ENCODE results near the gene TMEM256. TPM values are rescaled to one million over a fixed set of nuclear protein-coding genes. Genes with fewer than 3 reads are reported as not detected.

The TMEM256 gene
- total RNA-seq, 3 donors from 2014 or later: 51.9 to 85.1 (median 64.9) TPM

- peak in 1 of 3 donors; percentile 40 for DNase-seq
- Histone ChIP-seq H3K4me3 (no peak overlapping the region), H3K4me1 (ENCODE audit: low read depth) (peaks cover 8% of the 10 kb centered on the region), H3K9me3 (no peaks in the 10 kb centered on the region), H3K36me3 (ENCODE audit: low read depth) (no peaks in the 10 kb centered on the region)
- TF ChIP-seq, protein P1, sequence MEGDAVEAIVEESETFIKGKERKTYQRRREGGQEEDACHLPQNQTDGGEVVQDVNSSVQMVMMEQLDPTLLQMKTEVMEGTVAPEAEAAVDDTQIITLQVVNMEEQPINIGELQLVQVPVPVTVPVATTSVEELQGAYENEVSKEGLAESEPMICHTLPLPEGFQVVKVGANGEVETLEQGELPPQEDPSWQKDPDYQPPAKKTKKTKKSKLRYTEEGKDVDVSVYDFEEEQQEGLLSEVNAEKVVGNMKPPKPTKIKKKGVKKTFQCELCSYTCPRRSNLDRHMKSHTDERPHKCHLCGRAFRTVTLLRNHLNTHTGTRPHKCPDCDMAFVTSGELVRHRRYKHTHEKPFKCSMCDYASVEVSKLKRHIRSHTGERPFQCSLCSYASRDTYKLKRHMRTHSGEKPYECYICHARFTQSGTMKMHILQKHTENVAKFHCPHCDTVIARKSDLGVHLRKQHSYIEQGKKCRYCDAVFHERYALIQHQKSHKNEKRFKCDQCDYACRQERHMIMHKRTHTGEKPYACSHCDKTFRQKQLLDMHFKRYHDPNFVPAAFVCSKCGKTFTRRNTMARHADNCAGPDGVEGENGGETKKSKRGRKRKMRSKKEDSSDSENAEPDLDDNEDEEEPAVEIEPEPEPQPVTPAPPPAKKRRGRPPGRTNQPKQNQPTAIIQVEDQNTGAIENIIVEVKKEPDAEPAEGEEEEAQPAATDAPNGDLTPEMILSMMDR (IDR thresholded peaks at IDR 0.05): no peak
- ATAC-seq: no peak
- intact Hi-C loops (cut with DNase I, micrococcal nuclease): no loop called here
Measured at GRCh38 chr17:7392696-7393612, 10.9 kb downstream of the TMEM256 start.

GRCh38 chr17:7391307-7391706 lies 12.6 kb downstream of the TMEM256 start:
- DNase-seq (no peak), ATAC-seq (no peak)
- Histone ChIP-seq H3K36me3 (ENCODE audit: low read depth) (no peaks in the 10 kb centered on the region), H3K4me3 (no peak overlapping the region), H3K9me3 (no peaks in the 10 kb centered on the region), H3K4me1 (ENCODE audit: low read depth) (peaks cover 8% of the 10 kb centered on the region)
- intact Hi-C loops (cut with DNase I, micrococcal nuclease): no loop called here
- TF ChIP-seq, protein P1 (IDR thresholded peaks at IDR 0.05): no peak

DNA sequence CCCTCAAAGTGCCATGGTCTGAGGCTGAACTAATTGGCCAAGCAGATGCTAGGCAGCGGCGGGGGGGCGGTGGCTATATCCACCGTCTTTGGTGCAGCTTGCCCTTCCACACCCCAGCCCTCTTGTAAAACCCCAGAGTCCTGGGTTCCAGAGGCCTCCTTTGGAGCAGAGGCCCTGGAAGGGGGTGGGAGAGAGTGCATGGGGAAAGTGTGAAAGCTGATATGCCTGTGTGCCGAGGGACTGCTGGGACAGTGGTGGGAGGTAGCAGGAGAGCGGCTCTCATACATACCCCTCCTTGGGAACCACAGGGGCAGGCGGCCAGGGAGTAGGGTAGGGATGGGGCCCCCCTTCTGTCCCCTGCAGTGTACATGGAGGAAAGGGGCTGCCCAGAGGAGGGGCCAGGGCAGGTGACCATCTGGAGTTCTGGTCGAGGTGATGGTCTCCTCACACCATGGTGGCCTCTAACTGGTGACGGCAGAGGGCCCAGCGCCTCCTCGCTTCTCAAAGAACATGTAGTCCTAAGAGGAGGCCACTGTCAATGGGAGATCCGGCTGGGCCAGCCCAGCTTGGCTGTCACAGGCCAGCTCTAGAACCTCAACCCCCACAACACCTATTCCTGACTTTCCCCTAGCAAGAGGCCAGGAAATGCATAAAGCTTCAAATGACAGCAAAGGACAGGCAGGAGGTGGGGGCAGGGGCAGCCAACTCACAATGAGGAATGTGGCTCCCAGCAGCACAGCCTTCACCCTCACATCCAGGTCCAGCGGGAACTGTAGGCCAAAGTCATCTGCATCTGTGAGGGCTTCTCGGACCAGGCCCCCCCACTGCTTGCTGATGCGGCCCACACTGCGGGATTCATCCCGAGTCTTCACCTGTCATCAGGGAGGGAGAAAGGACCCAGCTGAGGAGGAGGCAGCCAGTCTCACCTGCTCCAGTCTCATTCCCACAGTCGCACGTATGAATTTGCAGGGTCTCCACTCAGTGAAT lies 13.7 kb downstream of the TMEM256 start:
- TF ChIP-seq, protein P1 (IDR thresholded peaks at IDR 0.05): no peak
- no peak for DNase-seq
- Histone ChIP-seq H3K4me1 (ENCODE audit: low read depth) (peaks cover 8% of the 10 kb centered on the region), H3K9me3 (no peaks in the 10 kb centered on the region), H3K4me3 (no peak overlapping the region), H3K36me3 (ENCODE audit: low read depth) (no peaks in the 10 kb centered on the region)
- intact Hi-C loops (cut with DNase I, micrococcal nuclease): no loop called here
- ATAC-seq: no peak

GRCh38 chr17:7388856-7389255 lies 15.0 kb downstream of the TMEM256 start:
- Histone ChIP-seq H3K36me3 (ENCODE audit: low read depth) (no peaks in the 10 kb centered on the region), H3K9me3 (no peaks in the 10 kb centered on the region), H3K4me3 (no peak overlapping the region), H3K4me1 (ENCODE audit: low read depth) (peaks cover 8% of the 10 kb centered on the region)
- intact Hi-C loops (cut with DNase I, micrococcal nuclease): no loop called here
- TF ChIP-seq, protein P1 (IDR thresholded peaks at IDR 0.05): no peak
- ATAC-seq (no peak), DNase-seq (no peak)

GRCh38 chr17:7384489-7385081 lies 19.3 kb downstream of the TMEM256 start:
- Histone ChIP-seq H3K9me3 (no peaks in the 10 kb centered on the region), H3K4me1 (ENCODE audit: low read depth) (peaks cover 7% of the 10 kb centered on the region), H3K36me3 (ENCODE audit: low read depth) (no peaks in the 10 kb centered on the region), H3K4me3 (no peak overlapping the region)
- TF ChIP-seq, protein P1 (IDR thresholded peaks at IDR 0.05): no peak
- DNase-seq (no peak), ATAC-seq (no peak)
- intact Hi-C loops (cut with DNase I, micrococcal nuclease): no loop called here
